ENCODE data around the gene LIAS.

The LIAS gene

GRCh38 chr4:39458505-39459300 is at the start of gene LIAS, which contains the start of gene RPL9:
Gene LIAS, plus strand, starts transcription at chr4:39459056. Its CDS starts 62 bp downstream, at chr4:39459118.
Gene RPL9, minus strand, starts transcription at chr4:39458922. Its CDS starts 483 bp downstream, at chr4:39458439.
- no peak for TF ChIP-seq CTCF (IDR thresholded peaks at IDR 0.05)

DNA sequence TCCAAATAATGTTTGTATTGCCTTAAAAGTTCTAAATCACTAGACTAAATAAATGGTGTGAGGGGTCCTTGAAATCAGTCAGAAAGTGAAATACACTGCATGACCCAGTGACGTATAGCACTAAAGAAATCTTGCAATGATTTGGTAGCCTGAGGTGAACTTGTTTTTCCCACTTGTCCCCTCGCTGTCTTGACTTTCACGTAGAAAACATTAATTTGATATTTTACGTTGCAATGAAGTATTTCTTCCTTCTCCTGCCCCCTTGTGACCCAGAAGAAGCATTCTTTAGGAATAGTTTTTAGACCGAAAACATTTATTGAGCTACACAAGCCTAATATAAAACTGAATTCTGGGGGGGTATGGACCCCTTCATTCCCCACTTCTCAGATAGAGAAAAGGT is 48.4 kb upstream of the LIAS start:
- no peak for TF ChIP-seq CTCF (IDR thresholded peaks at IDR 0.05)

- no peak for TF ChIP-seq CTCF (IDR thresholded peaks at IDR 0.05)
Measured at GRCh38 chr4:39415678-39416283, 43.1 kb upstream of the LIAS start.

- TF ChIP-seq CTCF (IDR thresholded peaks at IDR 0.05): no peak
Measured at GRCh38 chr4:39422247-39422646, 36.6 kb upstream of the LIAS start.

- no peak for TF ChIP-seq CTCF (IDR thresholded peaks at IDR 0.05)
Measured at GRCh38 chr4:39426728-39427127, 32.1 kb upstream of the LIAS start.

DNA sequence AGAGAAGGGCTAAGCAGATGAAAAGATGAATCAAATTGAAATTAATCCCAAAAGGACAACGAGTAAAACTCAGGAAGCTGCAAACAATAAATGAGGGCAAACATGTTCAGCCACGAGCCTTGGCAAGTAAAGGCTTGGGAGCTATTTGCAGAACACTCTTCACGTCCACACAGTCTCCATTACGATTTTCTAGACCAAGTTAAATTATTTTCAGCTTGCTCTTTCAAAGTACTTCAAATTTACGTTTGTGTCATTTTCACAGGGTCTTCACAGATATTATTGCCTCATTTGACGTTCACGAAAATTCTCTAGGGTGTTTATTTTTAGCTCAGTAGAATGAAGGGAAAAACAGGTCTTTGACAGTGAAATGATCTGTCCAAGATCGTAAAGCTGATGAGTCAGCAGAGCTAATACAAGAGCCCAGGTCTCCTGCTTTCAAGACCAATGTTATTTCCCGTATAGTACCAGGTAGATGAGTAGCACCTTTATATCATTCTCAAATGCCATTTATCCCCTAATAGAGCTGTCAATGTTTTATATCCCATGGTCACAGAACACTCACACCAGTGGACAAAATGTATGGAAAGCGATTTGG is 31.2 kb upstream of the LIAS start:
- no peak for TF ChIP-seq CTCF (IDR thresholded peaks at IDR 0.05)

- TF ChIP-seq CTCF (IDR thresholded peaks at IDR 0.05): no peak
Measured at GRCh38 chr4:39429476-39430334, 29.2 kb upstream of the LIAS start.

All from LNCAP (cell line).